Neural progenitor cell (in vitro differentiated cells): ENCODE results near the gene KIAA2012. TPM values are rescaled to one million over a fixed set of nuclear protein-coding genes. Genes with fewer than 3 reads are reported as not detected.

Experiments
- DNase-seq: peaks from one replicate; pipeline ENCODE4 v3.0.0-alpha.2; 2016; ENCODE audit warnings: low spot score
- H2AFZ ChIP-seq: fragments of 200-600 bp; sonication (generic); replicated peaks from 2 replicates; pipeline ENCODE4 v1.6.1; 2016; ENCODE audit warnings: antibody characterized with exemption
- H3F3A ChIP-seq: fragments of 200-600 bp; sonication (generic); 2 replicates; pipeline ENCODE4 v1.6.1; 2016; ENCODE audit warnings: antibody characterized with exemption, low read depth
- H3K27ac ChIP-seq: fragments of 200-600 bp; sonication (generic); 2 replicates; pipeline ENCODE4 v1.5.1; 2016; ENCODE audit warnings: mild to moderate bottlenecking
- H3K27me3 ChIP-seq: fragments of 200-600 bp; sonication (generic); 2 replicates; pipeline ENCODE4 v1.6.1; 2016; ENCODE audit warnings: mild to moderate bottlenecking, moderate library complexity
- H3K36me3 ChIP-seq: fragments of 200-600 bp; sonication (generic); 2 replicates; pipeline ENCODE4 v1.5.1; 2016
- H3K4me1 ChIP-seq: fragments of 200-600 bp; sonication (generic); 2 replicates; pipeline ENCODE4 v1.6.1; 2016; ENCODE audit warnings: mixed run types
- H3K4me2 ChIP-seq: fragments of 200-600 bp; sonication (generic); 2 replicates; pipeline ENCODE4 v1.6.1; 2016
- H3K4me3 ChIP-seq: fragments of 200-600 bp; sonication (generic); 2 replicates; pipeline ENCODE4 v1.5.1; 2016
- H3K79me2 ChIP-seq: fragments of 200-600 bp; sonication (generic); 2 replicates; pipeline ENCODE4 v1.6.1; 2016; ENCODE audit warnings: low read depth
- H3K9ac ChIP-seq: fragments of 200-600 bp; sonication (generic); 2 replicates; pipeline ENCODE4 v1.6.1; 2016
- H3K9me3 ChIP-seq: fragments of 200-600 bp; sonication (generic); 2 replicates; pipeline ENCODE4 v1.5.1; 2016; ENCODE audit warnings: low read depth
- H4K20me1 ChIP-seq: fragments of 200-600 bp; sonication (generic); 2 replicates; pipeline ENCODE4 v1.6.1; 2016; ENCODE audit warnings: low read depth
- H3K27ac Mint-ChIP-seq: 3 replicates; pipeline ENCODE4 v1.8.0; 2021; ENCODE audit warnings: mixed read lengths
- H3K27me3 Mint-ChIP-seq: 2 replicates; pipeline ENCODE4 v1.8.0; 2022; ENCODE audit warnings: low read depth, mild to moderate bottlenecking, inconsistent platforms, moderate library complexity, mixed read lengths; ENCODE audit not compliant: insufficient read depth
- H3K36me3 Mint-ChIP-seq: 3 replicates; pipeline ENCODE4 v1.8.0; 2021; ENCODE audit warnings: mixed read lengths
- H3K4me1 Mint-ChIP-seq: 3 replicates; pipeline ENCODE4 v1.8.0; 2021; ENCODE audit warnings: mixed read lengths
- H3K4me3 Mint-ChIP-seq: 3 replicates; pipeline ENCODE4 v1.8.0; 2021; ENCODE audit warnings: mild to moderate bottlenecking, moderate library complexity, mixed read lengths
- H3K9me3 Mint-ChIP-seq: 3 replicates; pipeline ENCODE4 v1.8.0; 2020; ENCODE audit warnings: mixed read lengths
- CTCF ChIP-seq: fragments of 200-600 bp; sonication (generic); IDR thresholded peaks from 2 replicates; pipeline ENCODE4 v1.5.1; 2017; ENCODE audit warnings: antibody characterized with exemption, mild to moderate bottlenecking
- EZH2 ChIP-seq: fragments of 200-600 bp; sonication (generic); IDR thresholded peaks from 2 replicates; pipeline ENCODE4 v1.6.1; 2017; ENCODE audit warnings: antibody characterized with exemption, mild to moderate bottlenecking, moderate library complexity
- EZH2phosphoT487 ChIP-seq: fragments of 200-600 bp; sonication (generic); IDR thresholded peaks from 2 replicates; pipeline ENCODE4 v1.6.1; 2017; ENCODE audit warnings: antibody characterized with exemption
- total RNA-seq: library from RNA; depleted of rRNA; stranded (reverse); fragments of >200 nt; gene quantifications from 2 replicates; pipeline ENCODE4 v1.2.3, GENCODE V29; 2015; ENCODE audit warnings: low replicate concordance

The KIAA2012 gene
- total RNA-seq, 1 donor from 2014 or later, result not detected

- Mint-ChIP-seq H3K36me3 (peaks cover 2% of the 10 kb centered on the region), H3K9me3 (no peaks in the 10 kb centered on the region), H3K4me3 (peak overlapping the region; percentile 69), H3K4me1 (peaks cover 64% of the 10 kb centered on the region), H3K27ac (peak overlapping the region; percentile 98), H3K27me3 (no peaks in the 10 kb centered on the region)
- no peak for DNase-seq
- H4K20me1 ChIP-seq, result peaks cover 5% of the 10 kb centered on the region
- no peaks in the 10 kb centered on the region for H3K36me3 ChIP-seq
- H2AFZ ChIP-seq, result peak overlapping the region; percentile 0
- H3K27ac ChIP-seq, result no peak overlapping the region
- no peaks in the 10 kb centered on the region for H3K79me2 ChIP-seq
- H3K9me3 ChIP-seq, result no peaks in the 10 kb centered on the region
- H3K27me3 ChIP-seq, result peaks cover 56% of the 10 kb centered on the region
- H3K4me1 ChIP-seq, result peaks cover 51% of the 10 kb centered on the region
- H3K9ac ChIP-seq, result no peak overlapping the region
- H3F3A ChIP-seq, result peaks cover 43% of the 10 kb centered on the region
- peak overlapping the region; percentile 72 for H3K4me2 ChIP-seq
- TF ChIP-seq EZH2 (no peak), CTCF (no peak), EZH2phosphoT487 (no peak)
- peak overlapping the region; percentile 22 for H3K4me3 ChIP-seq
These were observed 75.6 kb downstream of the KIAA2012 start for GRCh38 chr2:202148515-202149154.

GRCh38 chr2:202149155-202149762, 76.2 kb downstream of the KIAA2012 start:
- Histone ChIP-seq H3K27ac (peak overlapping the region; percentile 16), H3K79me2 (no peaks in the 10 kb centered on the region), H3K4me1 (peaks cover 50% of the 10 kb centered on the region), H4K20me1 (peaks cover 5% of the 10 kb centered on the region), H3K9me3 (no peaks in the 10 kb centered on the region), H3K9ac (no peak overlapping the region), H3K4me3 (peak overlapping the region; percentile 22), H3K4me2 (peak overlapping the region; percentile 72), H3K36me3 (no peaks in the 10 kb centered on the region), H3F3A (peaks cover 38% of the 10 kb centered on the region), H2AFZ (peak overlapping the region; percentile 0), H3K27me3 (peaks cover 60% of the 10 kb centered on the region)
- TF ChIP-seq CTCF (peak; percentile 32), EZH2phosphoT487 (peak; percentile 66), EZH2 (no peak)
- Mint-ChIP-seq H3K4me1 (peaks cover 63% of the 10 kb centered on the region), H3K27ac (peak overlapping the region; percentile 98), H3K27me3 (no peaks in the 10 kb centered on the region), H3K9me3 (no peaks in the 10 kb centered on the region), H3K36me3 (peaks cover 2% of the 10 kb centered on the region), H3K4me3 (peak overlapping the region; percentile 69)
- peak; percentile 92 for DNase-seq

GRCh38 chr2:202149936-202150335, 76.9 kb downstream of the KIAA2012 start:
- H3K27me3 Mint-ChIP-seq, result no peaks in the 10 kb centered on the region
- H3K27me3 ChIP-seq, result peaks cover 67% of the 10 kb centered on the region
- H3K9me3 Mint-ChIP-seq, result no peaks in the 10 kb centered on the region
- H3K4me1 ChIP-seq, result peaks cover 43% of the 10 kb centered on the region
- peaks cover 2% of the 10 kb centered on the region for H3K36me3 Mint-ChIP-seq
- no peak overlapping the region for H3K27ac ChIP-seq
- TF ChIP-seq EZH2phosphoT487, result no peak
- no peak for TF ChIP-seq EZH2
- TF ChIP-seq CTCF, result no peak
- H2AFZ ChIP-seq, result no peak overlapping the region
- no peaks in the 10 kb centered on the region for H3K36me3 ChIP-seq
- no peaks in the 10 kb centered on the region for H3K9me3 ChIP-seq
- no peak overlapping the region for H3K4me3 ChIP-seq
- H3F3A ChIP-seq, result peaks cover 38% of the 10 kb centered on the region
- peaks cover 5% of the 10 kb centered on the region for H4K20me1 ChIP-seq
- no peak for DNase-seq
- H3K4me2 ChIP-seq, result peak overlapping the region; percentile 72
- H3K4me1 Mint-ChIP-seq, result peaks cover 62% of the 10 kb centered on the region
- peak overlapping the region; percentile 98 for H3K27ac Mint-ChIP-seq
- H3K9ac ChIP-seq, result no peak overlapping the region
- no peaks in the 10 kb centered on the region for H3K79me2 ChIP-seq
- H3K4me3 Mint-ChIP-seq, result peak overlapping the region; percentile 3
